Activated T-cell treated with anti-CD3 and anti-CD28 coated beads, Interleukin-2, amount 50 U/mL, for 24 hours (primary cell): Measurements from ENCODE around the gene HLCS.
A peak's percentile ranks its signal among the peaks of the same experiment; 100 is the strongest.
"Not testable (repeated sequence)": the region's sequence is repeated elsewhere in the genome, so short reads cannot be mapped to it uniquely, and the experiment has no call there.

ENCODE experiments used
- DNase-seq: peaks from one replicate; pipeline ENCODE4 v3.0.0-alpha.2; 2020
- H3K27ac Mint-ChIP-seq: 2 replicates; pipeline ENCODE4 v1.8.0; 2020; ENCODE audit warnings: mild to moderate bottlenecking, mixed read lengths
- H3K27me3 Mint-ChIP-seq: 2 replicates; pipeline ENCODE4 v1.8.0; 2020; ENCODE audit warnings: mixed read lengths
- H3K36me3 Mint-ChIP-seq: 2 replicates; pipeline ENCODE4 v1.8.0; 2020; ENCODE audit warnings: low read depth, mixed read lengths
- H3K4me1 Mint-ChIP-seq: 2 replicates; pipeline ENCODE4 v1.8.0; 2020; ENCODE audit warnings: low read depth, mixed read lengths
- H3K4me3 Mint-ChIP-seq: 2 replicates; pipeline ENCODE4 v1.8.0; 2020; ENCODE audit warnings: mild to moderate bottlenecking, moderate library complexity, mixed read lengths
- H3K9me3 Mint-ChIP-seq: 2 replicates; pipeline ENCODE4 v1.8.0; 2020; ENCODE audit warnings: mixed read lengths

Gene HLCS

DNA sequence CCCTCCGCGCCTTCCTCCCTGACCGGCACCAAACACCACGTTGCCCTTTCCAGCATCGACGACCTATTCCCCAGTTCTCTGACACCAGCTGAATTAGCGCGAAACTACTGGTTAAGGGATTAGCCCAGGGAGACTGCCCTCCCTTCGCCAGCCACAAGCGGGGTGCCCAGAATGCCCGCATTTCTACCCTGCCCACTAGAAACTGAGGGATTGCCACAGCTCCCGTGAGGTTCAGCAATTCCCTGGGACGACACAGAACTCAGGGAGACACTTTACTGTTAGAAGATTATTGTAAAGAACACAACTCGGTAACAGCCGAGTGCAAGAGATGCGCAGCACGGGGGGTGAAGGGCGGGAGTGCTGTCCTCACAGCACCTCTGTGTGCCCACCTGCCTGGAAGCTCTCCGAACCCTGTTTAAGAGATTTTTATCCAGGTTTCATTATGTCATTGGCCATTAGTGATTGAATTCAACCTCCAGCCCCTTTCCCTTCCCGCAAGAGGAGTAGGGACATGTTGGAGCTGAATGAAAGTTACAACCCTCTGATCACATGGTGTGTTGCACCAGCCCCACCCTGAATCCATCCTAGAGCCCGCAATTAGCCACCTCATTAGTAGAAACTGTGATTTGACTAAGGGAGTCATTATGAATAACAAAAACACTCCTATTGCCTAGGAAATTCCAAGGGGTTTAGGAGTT is 24.2 kb upstream of the HLCS start:
- Mint-ChIP-seq H3K27me3 (no peaks in the 10 kb centered on the region), H3K36me3 (no peaks in the 10 kb centered on the region), H3K27ac (peak overlapping the region; percentile 84), H3K4me3 (peak overlapping the region; percentile 74), H3K4me1 (peaks cover 42% of the 10 kb centered on the region), H3K9me3 (no peaks in the 10 kb centered on the region)
- no peak for DNase-seq

GRCh38 chr21:36989699-36990507 is 23.4 kb upstream of the HLCS start:
- H3K27me3 Mint-ChIP-seq: no peaks in the 10 kb centered on the region
- H3K9me3 Mint-ChIP-seq: no peaks in the 10 kb centered on the region
- peak; percentile 95 for DNase-seq
- H3K4me3 Mint-ChIP-seq: peak overlapping the region; percentile 74
- peak overlapping the region; percentile 84 for H3K27ac Mint-ChIP-seq
- H3K36me3 Mint-ChIP-seq: no peaks in the 10 kb centered on the region
- H3K4me1 Mint-ChIP-seq: peaks cover 44% of the 10 kb centered on the region

- Mint-ChIP-seq H3K4me1 (peaks cover 40% of the 10 kb centered on the region), H3K4me3 (peak overlapping the region; percentile 64), H3K27ac (peak overlapping the region; percentile 82)
- not testable (repeated sequence) for DNase-seq, H3K9me3 Mint-ChIP-seq, H3K27me3 Mint-ChIP-seq, H3K36me3 Mint-ChIP-seq
Measured at GRCh38 chr21:36989199-36989698, 22.8 kb upstream of the HLCS start.

- Mint-ChIP-seq H3K27me3 (no peaks in the 10 kb centered on the region), H3K9me3 (no peaks in the 10 kb centered on the region), H3K27ac (peak overlapping the region; percentile 44), H3K4me1 (peaks cover 40% of the 10 kb centered on the region), H3K36me3 (no peaks in the 10 kb centered on the region), H3K4me3 (peak overlapping the region; percentile 8)
- DNase-seq: no peak
Measured at GRCh38 chr21:36988536-36988935, 22.1 kb upstream of the HLCS start.

- no peak for DNase-seq
- Mint-ChIP-seq H3K27me3 (no peaks in the 10 kb centered on the region), H3K27ac (no peak overlapping the region), H3K36me3 (no peaks in the 10 kb centered on the region), H3K4me1 (peaks cover 40% of the 10 kb centered on the region), H3K4me3 (no peak overlapping the region), H3K9me3 (no peaks in the 10 kb centered on the region)
Measured at GRCh38 chr21:36987845-36988244, 21.4 kb upstream of the HLCS start.

GRCh38 chr21:36985751-36986594 is 19.5 kb upstream of the HLCS start:
- peak overlapping the region; percentile 83 for H3K27ac Mint-ChIP-seq
- DNase-seq: no peak
- peaks cover 42% of the 10 kb centered on the region for H3K4me1 Mint-ChIP-seq
- H3K4me3 Mint-ChIP-seq: peak overlapping the region; percentile 35
- H3K9me3 Mint-ChIP-seq: no peaks in the 10 kb centered on the region
- no peaks in the 10 kb centered on the region for H3K27me3 Mint-ChIP-seq
- H3K36me3 Mint-ChIP-seq: no peaks in the 10 kb centered on the region

- Mint-ChIP-seq H3K27me3 (no peaks in the 10 kb centered on the region), H3K4me3 (no peak overlapping the region), H3K9me3 (no peaks in the 10 kb centered on the region), H3K4me1 (peaks cover 35% of the 10 kb centered on the region), H3K27ac (no peak overlapping the region), H3K36me3 (no peaks in the 10 kb centered on the region)
- DNase-seq: no peak
Measured at GRCh38 chr21:36981977-36982700, 15.7 kb upstream of the HLCS start.

GRCh38 chr21:36981049-36981391 is 14.6 kb upstream of the HLCS start:
- Mint-ChIP-seq H3K27me3 (no peaks in the 10 kb centered on the region), H3K27ac (peak overlapping the region; percentile 52)

GRCh38 chr21:36980280-36981048 is 14.0 kb upstream of the HLCS start:
- H3K4me3 Mint-ChIP-seq: peak overlapping the region; percentile 64
- H3K27ac Mint-ChIP-seq: peak overlapping the region; percentile 52
- H3K9me3 Mint-ChIP-seq: no peaks in the 10 kb centered on the region
- peak; percentile 40 for DNase-seq
- H3K27me3 Mint-ChIP-seq: no peaks in the 10 kb centered on the region
- H3K4me1 Mint-ChIP-seq: peaks cover 24% of the 10 kb centered on the region
- H3K36me3 Mint-ChIP-seq: no peaks in the 10 kb centered on the region

More at GRCh38 chr21:36981049-36981391, 14.6 kb upstream of the HLCS start:
- Mint-ChIP-seq H3K9me3 (no peaks in the 10 kb centered on the region), H3K36me3 (no peaks in the 10 kb centered on the region), H3K4me1 (peaks cover 30% of the 10 kb centered on the region), H3K4me3 (peak overlapping the region; percentile 64)
- DNase-seq: no peak

GRCh38 chr21:36976882-36977651 is 10.6 kb upstream of the HLCS start:
- Mint-ChIP-seq H3K27me3 (no peaks in the 10 kb centered on the region), H3K4me3 (no peak overlapping the region), H3K27ac (peak overlapping the region; percentile 83), H3K9me3 (no peaks in the 10 kb centered on the region), H3K36me3 (no peaks in the 10 kb centered on the region), H3K4me1 (peaks cover 23% of the 10 kb centered on the region)
- DNase-seq: peak; percentile 54

- peaks cover 23% of the 10 kb centered on the region for H3K4me1 Mint-ChIP-seq
- no peaks in the 10 kb centered on the region for H3K36me3 Mint-ChIP-seq
- no peaks in the 10 kb centered on the region for H3K9me3 Mint-ChIP-seq
- no peaks in the 10 kb centered on the region for H3K27me3 Mint-ChIP-seq
- no peak overlapping the region for H3K27ac Mint-ChIP-seq
- H3K4me3 Mint-ChIP-seq: no peak overlapping the region
- no peak for DNase-seq
Measured at GRCh38 chr21:36976228-36976861, 9.9 kb upstream of the HLCS start.

DNA sequence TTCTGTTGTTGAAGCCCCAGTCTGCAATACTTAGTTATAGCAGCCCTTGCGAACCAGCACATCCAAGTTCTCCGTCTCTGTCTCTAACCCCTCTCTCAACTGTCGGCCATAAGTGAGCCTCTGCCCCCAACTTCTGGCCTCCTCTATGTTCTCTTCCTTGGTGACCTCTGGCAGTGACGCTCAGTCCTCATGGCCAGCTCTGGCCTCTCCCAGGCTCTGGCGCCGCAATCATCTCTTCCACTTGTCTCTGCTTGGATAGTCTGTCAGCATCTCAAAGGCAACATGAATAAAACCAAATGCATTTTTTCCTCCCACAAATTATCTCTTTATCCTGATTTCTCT is 8.4 kb upstream of the HLCS start:
- no peak for DNase-seq
- H3K4me3 Mint-ChIP-seq: no peak overlapping the region
- H3K9me3 Mint-ChIP-seq: no peaks in the 10 kb centered on the region
- no peaks in the 10 kb centered on the region for H3K36me3 Mint-ChIP-seq
- peaks cover 16% of the 10 kb centered on the region for H3K4me1 Mint-ChIP-seq
- no peaks in the 10 kb centered on the region for H3K27me3 Mint-ChIP-seq
- no peak overlapping the region for H3K27ac Mint-ChIP-seq
